Endothelial cell of umbilical vein (primary cell): ENCODE data around the gene COL26A1. TPM values are rescaled to one million over a fixed set of nuclear protein-coding genes. Genes with fewer than 3 reads are reported as not detected.

ENCODE experiments used
- BruUV-seq: library from RNA; stranded (reverse); fragments of 400-500 nt; replicated peaks from 2 replicates; lab custom pipeline; 2021; lab: Mats Ljungman, UMichigan
- CTCF ChIA-PET: fragments of 300-600, 350-600 bp; sonication (Branson Sonifier 250); formaldehyde crosslinking; loops from one replicate; lab custom pipeline; 2021; ENCODE audit warnings: antibody characterized with exemption, inconsistent platforms; lab: Charles Lee
- POLR2A ChIA-PET: fragments of 300-600, 350-600 bp; sonication (Branson Sonifier 250); formaldehyde crosslinking; loops from one replicate; lab custom pipeline; 2021; ENCODE audit warnings: antibody characterized with exemption, inconsistent platforms; lab: Charles Lee
- DNase-seq: peaks from one replicate; pipeline ENCODE4 v3.0.0-alpha.2; 2011; ENCODE audit warnings: low read depth, low spot score
- FAIRE-seq: peaks from 2 replicates; lab custom pipeline; 2011; peaks lifted over from hg19 to GRCh38; lab: Jason Lieb, UNC
- H2AFZ ChIP-seq: 2 replicates; pipeline ENCODE4 v1.6.0; 2012; ENCODE audit warnings: low read depth, low read length, control low read depth, inconsistent platforms
- H3K27ac ChIP-seq: 2 replicates; pipeline ENCODE4 v1.5.1; 2011; ENCODE audit warnings: low read depth, mild to moderate bottlenecking, control low read depth, low read length, moderate library complexity; ENCODE audit not compliant: insufficient read depth
- H3K27me3 ChIP-seq, 2 experiments: 2 replicates each; pipeline versions ENCODE4 v1.6.0 to v1.6.1; 2011; ENCODE audit warnings: low read length in 2 of 2, mixed read lengths in 1 of 2; ENCODE audit not compliant: control insufficient read depth in 2 of 2, insufficient read depth in 2 of 2
- H3K36me3 ChIP-seq, 2 experiments: 2 replicates in 1 of 2; 3 replicates in 1 of 2; pipeline ENCODE4 v1.5.1; 2011; ENCODE audit warnings: low read length in 2 of 2, mild to moderate bottlenecking in 1 of 2, moderate library complexity in 1 of 2; ENCODE audit not compliant: control insufficient read depth in 2 of 2, insufficient read depth in 2 of 2; ENCODE audit errors: extremely low read depth in 1 of 2
- H3K4me1 ChIP-seq: 3 replicates; pipeline ENCODE4 v1.5.1; 2011; ENCODE audit warnings: mild to moderate bottlenecking, low read length; ENCODE audit not compliant: control insufficient read depth, insufficient read depth; ENCODE audit errors: extremely low read depth
- H3K4me2 ChIP-seq: 2 replicates; pipeline ENCODE4 v1.6.1; 2011; ENCODE audit warnings: low read length, control low read depth, mixed read lengths; ENCODE audit not compliant: insufficient read depth
- H3K4me3 ChIP-seq, 3 experiments: fragments of 200-600 bp in 1 of 3; sonication (generic), shearing (Covaris generic) in 1 of 3; replicated peaks in 1 of 3; 2 replicates each; pipeline ENCODE4 v1.5.1; 2011 to 2016; ENCODE audit warnings: control low read depth in 3 of 3, low read length in 3 of 3, mild to moderate bottlenecking in 2 of 3, inconsistent platforms in 1 of 3, low read depth in 1 of 3, moderate library complexity in 1 of 3; ENCODE audit not compliant: insufficient read depth in 1 of 3
- H3K79me2 ChIP-seq: 2 replicates; pipeline ENCODE4 v1.6.0; 2012; ENCODE audit warnings: low read length, inconsistent platforms; ENCODE audit not compliant: control insufficient read depth, insufficient read depth
- H3K9ac ChIP-seq: replicated peaks from 2 replicates; pipeline ENCODE3; 2011; ENCODE audit warnings: low read length, control low read depth; ENCODE audit not compliant: insufficient read depth; ENCODE audit errors: extremely low read depth
- H3K9me1 ChIP-seq: replicated peaks from 3 replicates; pipeline ENCODE4 v1.6.0; 2011; ENCODE audit warnings: mild to moderate bottlenecking, low read length; ENCODE audit not compliant: control insufficient read depth, insufficient read depth; ENCODE audit errors: extremely low read depth
- H3K9me3 ChIP-seq: replicated peaks from 2 replicates; pipeline ENCODE4 v1.5.1; 2012; ENCODE audit warnings: low read length, inconsistent platforms; ENCODE audit not compliant: control insufficient read depth, insufficient read depth
- H4K20me1 ChIP-seq: replicated peaks from 2 replicates; pipeline ENCODE3; 2011; ENCODE audit warnings: mild to moderate bottlenecking, low read length; ENCODE audit not compliant: control insufficient read depth, insufficient read depth; ENCODE audit errors: extremely low read depth
- EZH2 ChIP-seq: IDR thresholded peaks from 2 replicates; pipeline ENCODE4 v1.6.1; 2012; ENCODE audit warnings: borderline replicate concordance, low read depth, mild to moderate bottlenecking, moderate library complexity, low read length, inconsistent platforms; ENCODE audit not compliant: severe bottlenecking
- FOS ChIP-seq: IDR thresholded peaks from 2 replicates; pipeline ENCODE4 v1.6.1; 2011; ENCODE audit warnings: mild to moderate bottlenecking, low read length, moderate library complexity, borderline replicate concordance; ENCODE audit not compliant: insufficient read depth
- GATA2 ChIP-seq: IDR thresholded peaks from 2 replicates; pipeline ENCODE4 v1.7.0; 2011; ENCODE audit warnings: low read depth, mild to moderate bottlenecking, moderate library complexity, mixed read lengths, low read length; ENCODE audit not compliant: insufficient read length, insufficient read depth
- JUN ChIP-seq: IDR thresholded peaks from 2 replicates; pipeline ENCODE4 v1.6.1; 2011; ENCODE audit warnings: borderline replicate concordance, low read depth; ENCODE audit not compliant: insufficient read length, insufficient read depth
- MYC ChIP-seq: IDR thresholded peaks from one replicate; pipeline ENCODE4 v1.6.1; 2011; ENCODE audit warnings: mild to moderate bottlenecking, low read depth, low read length
- POLR2A ChIP-seq: IDR thresholded peaks from 2 replicates; pipeline ENCODE4 v1.6.1; 2012; ENCODE audit warnings: low read depth, mild to moderate bottlenecking, control low read depth, low read length
- POLR2AphosphoS5 ChIP-seq: IDR thresholded peaks from 2 replicates; pipeline ENCODE4 v1.6.1; 2012; ENCODE audit warnings: low read depth, mild to moderate bottlenecking, control low read depth, low read length, moderate library complexity; ENCODE audit not compliant: insufficient read depth
- dilution Hi-C: fragments of 300-500 bp; cut with MboI; formaldehyde crosslinking; loops from one replicate; pipeline ENCODE4 v1.15.0; 2019; ENCODE audit warnings: low sequenced_read_pairs; ENCODE audit not compliant: extremely low pct_ligation_motif_present
- intact Hi-C: fragments of 100-400 bp; cut with micrococcal nuclease; formaldehyde crosslinking; loops from one replicate; pipeline ENCODE4 v1.10.0; 2022
- polyA plus RNA-seq, 4 experiments: library from polyadenylated mRNA; depleted of rRNA in 3 of 4; stranded (reverse) in 3 of 4; unstranded in 1 of 4; fragments of >200 nt; gene quantifications; 2 replicates each; pipeline versions ENCODE4 v1.2.1 to v1.2.3, GENCODE V29; 2011 to 2012; ENCODE audit warnings: missing spikeins in 1 of 4
- total RNA-seq: library from RNA; stranded (reverse); gene quantifications from 2 replicates; pipeline ENCODE4 v1.2.3, GENCODE V29; 2021
- TF ChIP-seq, protein P1 (sequence below): IDR thresholded peaks from 2 replicates; pipeline ENCODE4 v1.6.1; 2011; ENCODE audit not compliant: insufficient read depth, insufficient read length
- TF ChIP-seq, protein P2 (sequence below), 2 donors: IDR thresholded peaks; 1 replicate in 1 of 2; 2 replicates in 1 of 2; pipeline ENCODE4 v1.5.1; 2011; ENCODE audit warnings: low read length in 2 of 2, mild to moderate bottlenecking in 2 of 2, moderate library complexity in 2 of 2, control low read depth in 1 of 2, inconsistent platforms in 1 of 2, low read depth in 1 of 2; ENCODE audit not compliant: insufficient read depth in 1 of 2; ENCODE audit errors: extremely low read depth in 1 of 2

The COL26A1 gene
- total and polyA plus RNA-seq, 2 donors (not counting 3 experiments of a cell fraction or from before 2014, with no cell fraction given): not detected

DNA sequence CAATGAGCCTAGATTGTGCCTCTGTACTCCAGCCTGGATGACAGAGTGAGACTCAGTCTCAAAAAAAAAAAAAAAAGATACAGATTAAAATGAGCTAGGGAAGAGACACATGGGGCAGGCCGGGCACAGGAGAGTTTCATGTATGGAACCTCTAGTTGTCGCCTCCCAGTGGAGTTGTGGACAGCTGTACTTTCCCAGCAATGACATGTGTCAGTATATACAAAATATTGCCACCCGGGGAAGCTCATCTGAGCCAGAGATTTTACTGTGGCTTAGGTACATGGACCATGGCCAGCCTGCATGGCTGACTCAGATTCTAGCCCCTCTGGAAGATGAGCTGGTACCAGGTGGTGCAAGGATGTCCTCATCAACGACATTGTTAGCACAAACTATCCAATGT lies 87.4 kb downstream of the COL26A1 start:
- H3K4me1 ChIP-seq: no peaks in the 10 kb centered on the region
- intact Hi-C loops: no loop called here
- H3K27ac ChIP-seq: no peak overlapping the region
- no peaks in the 10 kb centered on the region for H3K9me1 ChIP-seq
- FAIRE-seq: no peak
- no peak for DNase-seq
- H3K4me3 ChIP-seq: no peak overlapping the region
- ChIA-PET POLR2A (no interaction called here), CTCF (interaction anchor here (0.9 kb wide), 1 partner anchor 10 kb away, joined by 3 read pairs; no protein-coding TSS in a partner anchor)
- dilution Hi-C loops: no loop called here
- no peaks in the 10 kb centered on the region for H4K20me1 ChIP-seq
- no peaks in the 10 kb centered on the region for H3K79me2 ChIP-seq
- H3K4me2 ChIP-seq: no peak overlapping the region
- no peaks in the 10 kb centered on the region for H3K9me3 ChIP-seq
- H2AFZ ChIP-seq: no peak overlapping the region
- H3K27me3 ChIP-seq: no peaks in the 10 kb centered on the region
- no TSS peak for BruUV-seq
- no peak overlapping the region for H3K9ac ChIP-seq
- no peak for TF ChIP-seq JUN
- TF ChIP-seq POLR2AphosphoS5: no peak
- no peak for TF ChIP-seq EZH2
- TF ChIP-seq FOS: no peak
- TF ChIP-seq MYC: no peak
- TF ChIP-seq, protein P1, sequence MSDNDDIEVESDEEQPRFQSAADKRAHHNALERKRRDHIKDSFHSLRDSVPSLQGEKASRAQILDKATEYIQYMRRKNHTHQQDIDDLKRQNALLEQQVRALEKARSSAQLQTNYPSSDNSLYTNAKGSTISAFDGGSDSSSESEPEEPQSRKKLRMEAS: no peak
- TF ChIP-seq, protein P2, sequence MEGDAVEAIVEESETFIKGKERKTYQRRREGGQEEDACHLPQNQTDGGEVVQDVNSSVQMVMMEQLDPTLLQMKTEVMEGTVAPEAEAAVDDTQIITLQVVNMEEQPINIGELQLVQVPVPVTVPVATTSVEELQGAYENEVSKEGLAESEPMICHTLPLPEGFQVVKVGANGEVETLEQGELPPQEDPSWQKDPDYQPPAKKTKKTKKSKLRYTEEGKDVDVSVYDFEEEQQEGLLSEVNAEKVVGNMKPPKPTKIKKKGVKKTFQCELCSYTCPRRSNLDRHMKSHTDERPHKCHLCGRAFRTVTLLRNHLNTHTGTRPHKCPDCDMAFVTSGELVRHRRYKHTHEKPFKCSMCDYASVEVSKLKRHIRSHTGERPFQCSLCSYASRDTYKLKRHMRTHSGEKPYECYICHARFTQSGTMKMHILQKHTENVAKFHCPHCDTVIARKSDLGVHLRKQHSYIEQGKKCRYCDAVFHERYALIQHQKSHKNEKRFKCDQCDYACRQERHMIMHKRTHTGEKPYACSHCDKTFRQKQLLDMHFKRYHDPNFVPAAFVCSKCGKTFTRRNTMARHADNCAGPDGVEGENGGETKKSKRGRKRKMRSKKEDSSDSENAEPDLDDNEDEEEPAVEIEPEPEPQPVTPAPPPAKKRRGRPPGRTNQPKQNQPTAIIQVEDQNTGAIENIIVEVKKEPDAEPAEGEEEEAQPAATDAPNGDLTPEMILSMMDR (IDR thresholded peaks at IDR 0.05; ENCODE audit: extremely low read depth in 1 of 2, insufficient read depth in 1 of 2, low read depth in 1 of 2, low read length in 2 of 2): no peak
- no peak for TF ChIP-seq GATA2
- TF ChIP-seq POLR2A: no peak
- H3K36me3 ChIP-seq: no peaks in the 10 kb centered on the region
